Stromal cell of bone marrow (primary cell): ENCODE results near the gene TMEM125.

ENCODE experiments used
- DNase-seq: peaks from one replicate; pipeline ENCODE4 v3.0.0-alpha.2; 2012; ENCODE audit warnings: low read depth

TMEM125 gene

DNA sequence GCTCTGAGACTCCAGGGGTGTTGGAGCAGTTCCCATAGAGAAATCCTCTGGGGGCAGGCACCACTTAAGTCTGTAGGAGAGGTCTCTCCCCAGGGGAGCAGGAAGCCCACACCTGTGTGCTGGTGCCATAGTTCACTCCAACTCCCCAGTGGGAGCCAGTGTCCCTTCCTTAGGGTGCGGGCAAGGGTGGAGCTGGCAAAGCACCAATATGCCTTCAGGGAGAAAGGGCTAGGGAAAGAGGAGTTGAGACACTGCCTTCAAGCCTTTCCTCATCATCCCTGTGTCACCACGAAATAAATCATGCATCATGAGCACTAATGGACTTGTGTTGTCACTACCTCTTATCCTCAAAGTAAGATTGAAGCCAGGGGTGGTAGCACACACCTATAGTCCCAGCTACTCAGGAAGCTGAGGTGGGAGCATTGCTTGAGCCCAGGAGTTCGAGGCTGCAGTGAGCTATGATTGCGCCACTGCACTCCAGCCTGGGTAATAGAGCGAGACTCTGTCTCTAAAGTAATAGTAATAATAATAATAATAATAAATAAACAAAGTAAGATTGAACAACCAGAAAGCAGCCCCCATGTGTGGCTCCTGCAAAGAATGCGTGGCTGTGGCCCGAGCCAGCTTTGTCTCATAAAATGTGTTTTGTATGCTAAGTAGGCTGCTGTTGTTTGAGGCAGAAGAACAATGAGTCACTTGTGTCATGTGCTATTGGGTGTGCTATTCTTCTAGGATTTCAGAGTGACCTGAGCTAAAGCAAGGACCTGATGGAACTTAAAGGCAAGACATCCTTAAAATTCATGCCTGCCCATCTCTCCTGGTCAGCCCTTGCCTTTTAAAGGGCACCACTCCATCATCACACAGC is 24.3 kb downstream of the TMEM125 start:
- peak; percentile 33 for DNase-seq

DNA sequence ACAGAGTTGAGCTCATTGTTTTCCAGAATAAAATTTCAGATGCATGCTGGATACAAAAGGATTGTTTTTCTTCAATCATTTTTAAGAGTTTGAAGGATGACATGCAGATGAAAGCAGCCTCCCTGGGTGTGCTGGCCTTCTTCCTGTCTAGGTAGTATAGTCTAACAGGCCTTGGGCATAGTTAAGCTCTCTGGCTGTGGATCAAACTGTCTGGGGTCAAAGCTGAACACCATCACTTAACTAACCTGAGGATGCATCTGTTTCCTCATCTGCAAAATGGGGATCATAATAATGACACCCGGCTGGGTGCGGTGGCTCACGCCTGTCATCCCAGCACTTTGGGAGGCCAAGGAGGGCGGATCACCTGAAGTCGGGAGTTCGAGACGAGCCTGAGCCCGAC is 25.0 kb downstream of the TMEM125 start:
- no peak for DNase-seq

DNA sequence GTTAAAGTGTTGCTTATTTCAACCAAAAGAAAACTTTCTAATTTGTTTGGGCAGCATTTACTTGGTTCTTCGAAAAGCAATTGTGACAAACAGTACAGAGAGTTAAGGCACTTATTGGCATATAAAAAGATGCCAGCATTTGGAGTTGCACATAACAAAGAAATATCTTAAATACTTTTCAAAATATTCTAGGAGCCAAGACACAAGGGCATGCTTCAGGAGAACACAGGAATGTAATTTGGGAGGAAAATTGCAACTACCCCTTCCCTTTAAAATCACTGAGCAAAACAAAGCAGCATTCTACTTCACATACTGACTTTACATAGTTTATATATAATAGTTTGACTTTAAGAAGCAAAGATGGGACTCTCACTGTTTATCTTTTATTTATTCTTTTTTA is 26.4 kb downstream of the TMEM125 start:
- no peak for DNase-seq

DNA sequence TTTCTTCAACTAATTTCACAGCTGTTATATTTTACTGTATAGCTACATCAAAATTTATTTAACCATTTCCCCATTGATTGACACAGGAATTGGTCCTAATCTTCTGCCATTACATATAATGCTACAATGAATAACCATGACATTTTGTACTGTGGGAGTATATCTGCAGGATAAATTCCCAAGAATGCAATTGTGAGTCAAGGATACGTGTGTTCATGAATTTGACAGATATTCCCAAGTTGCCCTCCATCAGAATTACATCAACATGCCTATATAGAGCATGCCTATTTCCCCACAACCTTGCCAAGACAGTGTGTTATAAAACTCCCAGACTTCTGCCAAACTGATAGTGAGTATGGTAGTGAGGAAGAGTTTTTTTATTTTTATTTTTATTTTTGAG is 28.3 kb downstream of the TMEM125 start:
- no peak for DNase-seq

DNA sequence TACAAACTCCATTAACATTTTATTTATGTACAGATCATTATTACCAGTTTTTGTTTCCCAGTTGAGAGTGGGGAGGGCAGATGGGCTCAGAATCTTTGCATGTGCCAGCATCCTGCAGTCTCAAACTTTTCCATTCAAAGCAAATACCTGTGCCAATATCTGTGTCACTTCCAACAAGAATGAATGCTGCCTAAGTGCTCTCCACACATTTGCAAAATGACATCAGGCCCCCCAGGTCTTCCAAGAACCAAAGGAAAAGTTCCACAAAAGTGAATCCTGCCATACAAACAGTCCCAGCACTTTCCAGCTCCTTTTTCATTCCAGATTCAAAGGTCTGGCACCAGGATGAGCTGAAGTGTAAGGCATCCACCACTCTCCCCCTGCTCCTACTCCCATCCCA is 29.3 kb downstream of the TMEM125 start:
- no peak for DNase-seq

DNA sequence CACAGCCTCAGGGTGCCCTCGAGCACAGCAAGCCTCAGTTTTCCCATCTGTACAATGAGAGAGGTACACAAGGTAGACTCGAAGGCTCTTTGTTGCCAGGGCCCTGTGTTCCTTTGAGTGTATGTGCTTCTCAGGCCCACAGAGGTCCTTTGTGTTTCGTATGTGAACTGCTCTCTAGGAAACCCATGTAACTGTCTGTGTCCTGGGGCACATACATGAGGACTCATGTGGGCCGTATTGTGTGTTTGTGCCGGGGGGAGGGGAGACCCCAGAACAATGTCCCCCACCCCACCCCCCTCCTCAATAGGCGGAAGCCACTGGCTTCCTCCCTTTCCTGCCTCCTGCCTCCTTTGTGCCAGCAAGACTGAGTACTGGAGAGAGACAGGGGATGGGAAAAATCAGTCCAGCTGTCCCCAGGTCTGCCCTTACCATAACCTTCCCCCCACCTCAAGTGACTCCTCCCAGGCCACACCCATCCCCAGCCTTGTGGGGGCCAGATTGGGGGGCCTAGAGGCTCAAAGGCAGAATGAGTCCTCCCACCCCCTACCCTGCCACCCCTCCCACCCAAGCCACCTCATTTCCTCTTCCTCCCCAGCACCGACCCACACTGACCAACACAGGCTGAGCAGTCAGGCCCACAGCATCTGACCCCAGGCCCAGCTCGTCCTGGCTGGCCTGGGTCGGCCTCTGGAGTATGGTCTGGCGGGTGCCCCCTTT is 30.8 kb downstream of the TMEM125 start, which contains the start of gene TIE1:
TIE1 (plus strand) TSS at position 605 of the 717 bp plus-strand sequence; CDS start at position 695, 90 bp downstream.
- DNase-seq = no peak

DNA sequence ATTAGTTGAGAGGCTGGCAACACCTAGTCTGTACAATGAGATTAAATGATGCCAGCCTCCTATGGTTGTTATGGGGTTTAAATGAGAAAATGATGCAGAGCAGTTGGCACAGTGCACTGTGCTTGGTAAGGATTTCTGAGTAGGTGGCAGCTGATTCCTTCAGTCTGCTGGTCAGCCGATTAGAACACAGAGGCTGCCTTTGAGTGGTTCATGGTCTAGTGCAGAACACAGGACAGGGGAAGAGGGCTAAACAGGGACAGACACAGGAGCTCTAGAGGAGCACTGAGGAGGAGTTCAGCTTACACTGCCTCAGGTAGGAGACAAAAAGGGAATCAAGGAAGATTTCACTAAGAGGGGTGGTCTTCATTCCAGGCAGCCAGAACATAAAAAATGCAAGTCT is 32.4 kb downstream of the TMEM125 start:
- no peak for DNase-seq

DNA sequence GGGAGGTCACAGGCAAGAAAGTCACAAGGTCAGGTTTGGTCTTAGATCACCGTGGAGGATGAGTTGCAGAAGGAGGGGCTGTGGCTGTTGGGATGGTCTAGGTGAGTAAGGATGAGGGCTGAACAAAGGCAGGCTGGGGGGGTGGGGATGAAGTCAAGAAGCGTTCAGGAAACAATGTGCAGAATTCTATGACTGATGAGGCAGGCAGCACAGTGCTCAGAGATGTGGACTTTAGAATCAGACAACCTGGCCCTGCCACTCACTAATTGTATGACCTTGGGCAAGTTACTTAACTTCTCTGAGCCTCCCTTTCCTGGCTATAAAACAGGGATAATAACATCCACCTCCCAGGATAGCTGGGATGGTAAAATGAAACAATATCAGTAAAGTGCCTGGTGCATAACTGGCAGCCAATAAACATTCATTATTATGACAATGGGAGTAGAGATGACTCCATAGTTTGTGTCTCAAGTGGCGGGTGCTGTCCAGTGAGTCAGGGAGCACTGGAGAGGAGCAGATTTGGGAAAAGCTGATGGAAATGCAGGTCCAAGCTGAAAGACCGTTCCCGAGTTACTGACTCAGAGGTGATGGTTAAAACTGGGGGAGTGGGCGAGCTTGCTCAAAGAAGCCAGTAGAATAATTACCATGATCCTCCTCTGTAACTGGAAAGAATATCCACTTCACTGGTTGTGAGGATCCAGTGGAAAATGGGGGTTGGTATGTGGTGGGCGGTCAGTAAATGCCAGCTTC is 33.1 kb downstream of the TMEM125 start:
- DNase-seq = no peak

DNA sequence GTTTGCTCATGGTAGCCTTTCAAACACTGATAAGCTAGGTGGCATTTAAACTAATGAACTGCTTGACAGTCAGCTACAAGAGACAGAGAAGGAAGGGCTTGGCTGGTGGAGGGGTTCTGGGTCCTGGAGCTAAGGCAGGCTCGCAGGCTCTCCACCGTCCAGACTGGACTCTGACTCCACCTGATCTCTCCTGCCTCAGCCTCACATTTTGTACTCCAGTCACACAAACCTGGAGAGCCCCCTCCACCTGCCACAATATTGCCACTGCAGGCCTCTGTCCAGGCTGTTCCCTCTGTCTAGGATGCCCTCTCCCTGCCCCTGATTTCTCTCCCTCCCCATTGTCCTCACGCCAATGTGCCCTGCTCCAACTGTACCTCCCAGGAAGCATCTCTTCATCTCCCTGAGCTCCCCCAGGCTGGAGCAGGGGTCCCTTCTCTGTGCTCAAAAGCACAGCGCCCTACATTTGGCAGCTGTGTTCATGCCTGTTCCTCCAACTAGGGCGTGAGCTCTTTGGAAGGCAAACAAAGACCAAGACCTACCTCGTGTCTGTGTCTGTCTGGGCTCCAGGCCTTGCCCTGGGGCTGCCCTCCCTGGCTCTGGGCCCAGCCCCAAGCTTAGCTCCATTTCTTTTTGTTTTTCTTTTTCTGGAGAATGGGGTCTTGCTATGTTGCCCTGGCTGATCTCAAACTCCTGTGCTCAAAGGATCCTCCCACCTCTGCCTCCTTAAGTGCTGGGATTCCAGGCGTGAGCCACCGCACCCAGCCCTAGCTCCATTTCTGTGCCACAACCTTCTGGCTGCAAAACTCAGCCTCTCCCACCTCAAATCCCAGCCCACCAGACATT is 33.9 kb downstream of the TMEM125 start:
- DNase-seq = no peak

DNA sequence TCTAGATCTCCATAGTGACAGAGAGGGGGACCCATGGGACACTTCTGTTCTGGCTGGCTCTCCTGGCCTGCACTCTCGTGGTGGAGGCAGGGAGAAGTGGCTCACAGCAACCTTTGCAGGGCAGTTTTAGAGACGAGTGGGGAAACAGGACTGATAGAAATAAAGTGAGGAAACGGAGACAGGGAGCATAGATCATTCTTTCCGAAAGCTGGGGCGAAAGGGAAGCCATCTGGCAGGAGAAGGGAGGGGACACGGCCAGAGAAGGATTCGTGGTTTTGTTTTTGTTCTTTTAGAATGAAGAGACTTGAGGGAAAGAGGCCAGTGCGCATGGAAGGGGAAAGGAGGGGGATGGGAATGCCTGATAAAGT is 34.5 kb downstream of the TMEM125 start:
- DNase-seq = no peak

DNA sequence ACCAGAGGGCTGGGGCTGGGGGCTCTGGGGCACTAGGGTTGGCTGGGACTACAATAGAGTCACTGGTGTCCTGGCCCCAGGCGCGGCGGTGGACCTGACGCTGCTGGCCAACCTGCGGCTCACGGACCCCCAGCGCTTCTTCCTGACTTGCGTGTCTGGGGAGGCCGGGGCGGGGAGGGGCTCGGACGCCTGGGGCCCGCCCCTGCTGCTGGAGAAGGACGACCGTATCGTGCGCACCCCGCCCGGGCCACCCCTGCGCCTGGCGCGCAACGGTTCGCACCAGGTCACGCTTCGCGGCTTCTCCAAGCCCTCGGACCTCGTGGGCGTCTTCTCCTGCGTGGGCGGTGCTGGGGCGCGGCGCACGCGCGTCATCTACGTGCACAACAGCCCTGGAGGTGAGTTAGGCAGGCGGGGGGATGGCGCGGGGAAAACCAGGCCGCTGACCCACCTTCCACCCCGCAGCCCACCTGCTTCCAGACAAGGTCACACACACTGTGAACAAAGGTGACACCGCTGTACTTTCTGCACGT is 35.1 kb downstream of the TMEM125 start:
- no peak for DNase-seq

DNA sequence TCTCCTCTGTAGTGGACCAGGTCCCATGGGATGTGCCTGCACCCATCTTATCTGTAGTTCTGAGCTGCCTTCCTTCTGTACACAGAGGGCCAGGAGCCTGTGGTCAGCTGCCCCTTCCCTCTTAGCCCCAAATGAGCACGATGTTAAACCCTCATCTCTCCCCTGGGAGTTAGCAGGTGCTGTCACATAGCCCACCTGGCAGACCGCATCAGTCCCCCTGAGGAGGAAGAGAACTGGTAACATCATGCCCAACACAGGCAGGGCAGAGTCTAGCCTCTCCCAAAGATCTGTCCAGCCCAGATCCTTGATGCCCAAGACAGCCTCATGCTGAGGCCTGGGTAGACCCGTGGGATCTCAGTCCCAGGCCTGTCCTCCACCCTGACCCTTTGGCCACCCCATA is 35.7 kb downstream of the TMEM125 start:
- no peak for DNase-seq

DNA sequence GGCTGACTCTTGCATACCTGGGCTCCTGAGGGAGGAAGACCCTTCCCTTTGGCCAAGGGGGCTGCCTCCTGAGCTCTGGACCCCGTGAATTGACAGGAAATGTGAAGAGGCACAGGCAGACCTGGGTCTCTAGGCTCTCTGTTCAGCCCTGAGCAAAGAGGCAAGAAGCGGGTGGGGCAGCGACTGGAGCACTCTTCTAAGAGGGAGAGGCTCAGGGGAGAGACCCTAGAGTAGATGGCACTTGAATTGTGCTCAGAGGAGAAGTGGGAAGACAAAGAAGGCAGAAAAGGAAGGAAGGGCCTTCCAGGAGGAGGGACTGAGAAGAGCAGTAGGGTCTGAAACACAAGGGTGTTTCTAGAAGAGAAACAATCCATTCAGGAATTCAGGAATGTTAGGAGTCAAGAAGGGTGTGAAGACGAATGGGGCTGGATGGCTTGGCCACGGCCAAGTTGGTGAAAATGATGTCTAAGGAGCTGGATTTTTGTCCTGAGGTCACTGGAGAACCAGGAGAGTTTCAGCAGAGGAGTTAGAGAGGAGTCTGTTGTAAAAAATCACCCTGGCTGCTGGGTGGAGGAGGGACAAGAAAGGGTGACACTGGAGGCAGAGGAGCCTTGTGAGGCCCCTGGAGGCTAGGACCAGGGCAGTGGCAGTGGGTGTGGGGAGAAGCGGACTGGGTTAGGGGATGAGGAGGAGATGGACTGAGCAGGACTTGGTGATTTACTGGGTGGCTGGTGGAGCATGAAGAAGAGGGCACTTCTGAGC is 36.3 kb downstream of the TMEM125 start:
- no peak for DNase-seq

DNA sequence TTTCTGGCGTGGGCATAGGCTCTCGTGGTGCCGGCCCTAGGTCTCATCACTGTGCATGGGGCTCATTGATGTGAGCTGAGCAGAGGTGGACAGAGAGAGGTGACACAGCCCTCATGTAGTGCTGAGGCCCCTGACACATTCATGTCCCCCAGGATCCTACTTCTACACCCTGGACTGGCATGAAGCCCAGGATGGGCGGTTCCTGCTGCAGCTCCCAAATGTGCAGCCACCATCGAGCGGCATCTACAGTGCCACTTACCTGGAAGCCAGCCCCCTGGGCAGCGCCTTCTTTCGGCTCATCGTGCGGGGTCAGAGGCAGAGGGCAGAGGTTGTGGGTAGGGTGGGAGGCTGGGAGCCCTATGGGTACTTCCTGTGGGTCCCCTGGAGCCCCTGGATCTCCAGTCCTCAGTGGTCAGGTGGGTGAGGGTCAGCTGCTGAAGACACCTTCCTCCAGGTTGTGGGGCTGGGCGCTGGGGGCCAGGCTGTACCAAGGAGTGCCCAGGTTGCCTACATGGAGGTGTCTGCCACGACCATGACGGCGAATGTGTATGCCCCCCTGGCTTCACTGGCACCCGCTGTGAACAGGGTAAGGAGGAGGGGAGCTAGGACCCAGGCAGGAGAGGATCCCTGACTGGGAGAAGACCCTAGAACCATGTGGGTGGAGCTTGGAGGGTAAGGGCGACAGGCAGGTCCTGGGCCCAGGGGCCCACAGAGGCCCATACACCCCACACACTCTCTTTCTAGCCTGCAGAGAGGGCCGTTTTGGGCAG is 37.1 kb downstream of the TMEM125 start:
- DNase-seq = no peak

DNA sequence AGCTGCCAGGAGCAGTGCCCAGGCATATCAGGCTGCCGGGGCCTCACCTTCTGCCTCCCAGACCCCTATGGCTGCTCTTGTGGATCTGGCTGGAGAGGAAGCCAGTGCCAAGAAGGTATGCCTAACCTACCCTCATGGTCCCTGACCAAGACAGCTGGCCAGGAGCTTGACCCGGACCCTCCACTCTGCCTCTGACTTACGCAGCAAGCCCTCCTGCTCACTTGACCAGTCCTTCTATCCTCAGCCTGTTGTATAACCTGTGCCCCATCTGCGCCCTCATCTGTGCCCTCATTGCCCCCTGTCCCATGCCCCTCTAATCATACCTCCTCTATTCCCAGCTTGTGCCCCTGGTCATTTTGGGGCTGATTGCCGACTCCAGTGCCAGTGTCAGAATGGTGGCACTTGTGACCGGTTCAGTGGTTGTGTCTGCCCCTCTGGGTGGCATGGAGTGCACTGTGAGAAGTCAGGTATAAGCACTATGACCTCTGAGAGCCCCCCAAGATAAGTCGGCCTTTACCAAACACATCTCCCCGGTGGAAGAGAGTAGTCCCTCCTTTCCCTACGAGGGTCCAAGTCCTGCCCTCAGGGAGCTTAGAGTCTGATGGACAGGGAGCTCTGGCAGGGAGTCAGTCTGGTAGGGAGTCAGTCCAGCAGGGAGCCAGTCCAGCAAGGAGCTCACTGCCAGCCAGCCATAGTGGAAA is 37.8 kb downstream of the TMEM125 start:
- no peak for DNase-seq

DNA sequence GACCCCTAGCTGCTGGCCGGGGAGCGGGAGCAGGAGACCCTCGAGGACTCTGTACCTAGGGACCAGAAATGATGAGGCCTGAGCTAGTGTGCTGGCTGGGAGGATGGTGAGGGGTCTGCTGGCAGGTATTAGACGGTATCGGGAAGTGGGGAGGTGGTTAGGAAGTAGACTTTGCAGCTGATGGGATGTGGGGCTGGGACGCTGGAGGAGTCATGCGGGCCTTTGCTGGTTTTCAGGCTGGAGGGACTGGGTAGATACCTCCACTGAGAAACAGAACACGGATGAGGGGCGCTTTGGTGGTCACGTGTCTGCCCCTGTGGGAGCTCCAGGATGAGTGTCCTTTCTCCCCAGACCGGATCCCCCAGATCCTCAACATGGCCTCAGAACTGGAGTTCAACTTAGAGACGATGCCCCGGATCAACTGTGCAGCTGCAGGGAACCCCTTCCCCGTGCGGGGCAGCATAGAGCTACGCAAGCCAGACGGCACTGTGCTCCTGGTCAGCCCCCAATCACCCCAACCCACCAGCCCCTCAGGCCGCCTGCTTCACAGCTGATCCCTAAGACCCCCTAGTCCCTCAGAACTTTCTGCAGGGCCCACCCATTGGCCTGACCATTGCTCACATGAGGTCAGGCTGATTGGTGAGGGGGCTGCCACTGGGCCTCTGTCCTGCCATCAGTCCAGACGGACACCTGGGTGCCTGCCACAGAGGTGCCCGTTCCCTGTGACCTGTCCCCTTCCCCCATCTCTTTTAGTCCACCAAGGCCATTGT is 39.0 kb downstream of the TMEM125 start:
- DNase-seq = no peak

DNA sequence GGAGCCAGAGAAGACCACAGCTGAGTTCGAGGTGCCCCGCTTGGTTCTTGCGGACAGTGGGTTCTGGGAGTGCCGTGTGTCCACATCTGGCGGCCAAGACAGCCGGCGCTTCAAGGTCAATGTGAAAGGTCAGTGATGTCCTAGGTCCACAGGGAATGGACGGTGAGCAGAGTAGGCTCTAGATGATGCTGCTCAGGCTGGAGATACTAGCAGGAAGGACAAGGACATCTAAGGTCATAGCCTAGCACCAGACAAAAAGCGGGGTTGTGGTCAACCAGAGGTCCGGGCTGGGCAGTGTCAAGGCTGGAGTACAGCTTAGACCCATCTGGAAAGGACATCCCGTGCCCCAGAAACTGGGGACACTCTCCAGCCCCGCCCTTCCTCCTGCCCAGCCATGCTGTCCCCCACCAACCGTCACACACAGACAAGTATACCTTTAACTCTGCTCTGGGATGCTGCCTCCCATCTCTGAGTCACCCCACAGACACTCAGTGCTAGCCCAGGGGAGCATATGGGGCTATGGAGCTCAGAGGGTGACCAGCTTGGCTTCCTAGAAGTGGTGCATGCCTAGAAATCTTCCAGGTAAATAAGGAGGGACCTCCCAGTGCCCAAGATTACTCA is 39.7 kb downstream of the TMEM125 start:
- DNase-seq = no peak

DNA sequence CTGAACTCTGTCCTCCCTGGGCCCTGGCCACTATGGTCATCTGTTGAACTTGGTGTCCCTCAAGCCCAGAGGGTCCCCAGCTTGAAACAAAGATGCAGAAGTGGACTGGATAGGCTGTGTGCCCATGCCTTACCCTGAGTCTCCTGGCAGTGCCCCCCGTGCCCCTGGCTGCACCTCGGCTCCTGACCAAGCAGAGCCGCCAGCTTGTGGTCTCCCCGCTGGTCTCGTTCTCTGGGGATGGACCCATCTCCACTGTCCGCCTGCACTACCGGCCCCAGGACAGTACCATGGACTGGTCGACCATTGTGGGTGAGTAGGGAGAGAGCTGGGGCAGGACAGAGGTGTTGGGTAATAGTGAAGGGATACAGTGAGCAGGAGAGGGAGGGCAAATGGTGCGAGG is 41.7 kb downstream of the TMEM125 start:
- no peak for DNase-seq
